WERI-Rb-1 (cell line): ENCODE data around the gene ZSCAN31.

ENCODE experiments used
- DNase-seq: peaks from one replicate; pipeline ENCODE4 v3.0.0-alpha.2; 2020
- H3K27ac ChIP-seq: fragments of 250-450 bp; sonication (Bioruptor Pico); 2 replicates; pipeline ENCODE4 v1.5.1; 2020; ENCODE audit warnings: mild to moderate bottlenecking, moderate library complexity
- H3K27me3 ChIP-seq: fragments of 250-450 bp; sonication (Bioruptor Pico); 2 replicates; pipeline ENCODE4 v1.5.1; 2021; ENCODE audit warnings: mild to moderate bottlenecking, low read depth, moderate library complexity; ENCODE audit not compliant: insufficient read depth, severe bottlenecking
- H3K36me3 ChIP-seq: fragments of 250-450 bp; sonication (Bioruptor Pico); 2 replicates; pipeline ENCODE4 v1.5.1; 2020; ENCODE audit warnings: mild to moderate bottlenecking, moderate library complexity
- H3K4me3 ChIP-seq: 2 replicates; pipeline ENCODE4 v1.5.1; 2011; ENCODE audit warnings: low read depth, mild to moderate bottlenecking, control low read depth, low read length
- H3K9me3 ChIP-seq: fragments of 250-450 bp; sonication (Bioruptor Pico); 2 replicates; pipeline ENCODE4 v1.5.1; 2021; ENCODE audit warnings: mild to moderate bottlenecking, moderate library complexity; ENCODE audit not compliant: severe bottlenecking
- TF ChIP-seq, protein P1 (sequence below): IDR thresholded peaks from 2 replicates; pipeline ENCODE4 v1.5.1; 2011; ENCODE audit warnings: low read depth, mild to moderate bottlenecking, control low read depth, inconsistent platforms, low read length

The ZSCAN31 gene

GRCh38 chr6:28349892-28350737 is 14.2 kb upstream of the ZSCAN31 start, which contains the start of gene ZKSCAN3:
Gene ZKSCAN3, plus strand, starts transcription at chr6:28349947. Its CDS starts 9,640 bp downstream, at chr6:28359587.
- DNase-seq = peak; percentile 95
- peak within 1 kb of the TSS; percentile 99 for H3K4me3 ChIP-seq
- no peaks in the 10 kb centered on the region for H3K36me3 ChIP-seq
- no peaks in the 10 kb centered on the region for H3K9me3 ChIP-seq
- no peaks in the 10 kb centered on the region for H3K27me3 ChIP-seq
- peak within 1 kb of the TSS; percentile 75 for H3K27ac ChIP-seq
- TF ChIP-seq, protein P1, sequence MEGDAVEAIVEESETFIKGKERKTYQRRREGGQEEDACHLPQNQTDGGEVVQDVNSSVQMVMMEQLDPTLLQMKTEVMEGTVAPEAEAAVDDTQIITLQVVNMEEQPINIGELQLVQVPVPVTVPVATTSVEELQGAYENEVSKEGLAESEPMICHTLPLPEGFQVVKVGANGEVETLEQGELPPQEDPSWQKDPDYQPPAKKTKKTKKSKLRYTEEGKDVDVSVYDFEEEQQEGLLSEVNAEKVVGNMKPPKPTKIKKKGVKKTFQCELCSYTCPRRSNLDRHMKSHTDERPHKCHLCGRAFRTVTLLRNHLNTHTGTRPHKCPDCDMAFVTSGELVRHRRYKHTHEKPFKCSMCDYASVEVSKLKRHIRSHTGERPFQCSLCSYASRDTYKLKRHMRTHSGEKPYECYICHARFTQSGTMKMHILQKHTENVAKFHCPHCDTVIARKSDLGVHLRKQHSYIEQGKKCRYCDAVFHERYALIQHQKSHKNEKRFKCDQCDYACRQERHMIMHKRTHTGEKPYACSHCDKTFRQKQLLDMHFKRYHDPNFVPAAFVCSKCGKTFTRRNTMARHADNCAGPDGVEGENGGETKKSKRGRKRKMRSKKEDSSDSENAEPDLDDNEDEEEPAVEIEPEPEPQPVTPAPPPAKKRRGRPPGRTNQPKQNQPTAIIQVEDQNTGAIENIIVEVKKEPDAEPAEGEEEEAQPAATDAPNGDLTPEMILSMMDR = no peak

DNA sequence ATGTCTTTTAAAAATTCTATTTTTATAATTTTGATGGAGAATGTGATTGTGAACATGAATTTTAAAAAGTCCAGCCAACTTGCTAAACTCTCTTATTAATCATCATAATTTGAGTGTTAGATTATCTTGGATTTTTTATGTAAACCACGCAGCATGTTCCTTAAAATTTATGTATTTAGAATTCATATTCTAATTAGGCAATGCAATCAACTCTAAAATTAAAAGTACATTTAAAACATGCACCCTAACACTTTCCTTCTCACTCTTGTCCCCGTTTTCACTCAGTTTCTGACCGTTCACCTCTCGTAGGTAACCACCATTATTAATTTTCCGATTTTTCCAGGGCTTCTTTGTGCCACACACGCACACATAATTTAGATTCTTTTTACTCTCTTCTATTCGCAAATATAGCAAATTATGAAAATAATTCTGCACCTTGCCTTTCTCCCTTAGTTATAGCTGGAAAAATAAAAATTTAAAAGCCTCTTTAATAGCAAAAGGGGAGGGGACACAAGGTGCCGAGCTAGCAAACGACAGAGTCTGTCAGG is 13.5 kb upstream of the ZSCAN31 start:
- no peak for DNase-seq
- Histone ChIP-seq H3K27ac (peak overlapping the region; percentile 75), H3K27me3 (no peaks in the 10 kb centered on the region), H3K9me3 (no peaks in the 10 kb centered on the region), H3K4me3 (peak overlapping the region; percentile 99), H3K36me3 (no peaks in the 10 kb centered on the region)
- TF ChIP-seq, protein P1 = no peak

DNA sequence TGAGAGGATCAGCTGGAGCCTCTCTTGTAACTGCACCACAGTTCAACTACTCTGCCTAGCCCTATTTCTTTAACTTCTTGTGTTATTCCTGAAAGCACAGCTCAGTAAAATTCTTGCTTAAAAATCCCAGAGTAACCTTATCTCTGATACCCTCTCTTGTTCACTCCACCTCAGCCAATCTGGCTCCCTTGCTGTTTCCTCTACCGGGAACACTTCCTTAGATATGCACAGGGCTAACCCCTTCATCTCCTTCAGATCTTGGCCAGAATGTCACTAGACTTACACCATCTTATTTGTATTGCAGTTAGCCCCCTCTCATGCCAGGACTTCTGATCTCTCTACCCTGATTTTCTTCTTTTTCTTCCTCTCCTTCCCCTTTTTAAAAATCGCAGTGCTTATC is 11.2 kb upstream of the ZSCAN31 start:
- Histone ChIP-seq H3K4me3 (no peak overlapping the region), H3K9me3 (no peaks in the 10 kb centered on the region), H3K27me3 (no peaks in the 10 kb centered on the region), H3K36me3 (no peaks in the 10 kb centered on the region), H3K27ac (no peak overlapping the region)
- TF ChIP-seq, protein P1 = no peak
- DNase-seq = no peak

DNA sequence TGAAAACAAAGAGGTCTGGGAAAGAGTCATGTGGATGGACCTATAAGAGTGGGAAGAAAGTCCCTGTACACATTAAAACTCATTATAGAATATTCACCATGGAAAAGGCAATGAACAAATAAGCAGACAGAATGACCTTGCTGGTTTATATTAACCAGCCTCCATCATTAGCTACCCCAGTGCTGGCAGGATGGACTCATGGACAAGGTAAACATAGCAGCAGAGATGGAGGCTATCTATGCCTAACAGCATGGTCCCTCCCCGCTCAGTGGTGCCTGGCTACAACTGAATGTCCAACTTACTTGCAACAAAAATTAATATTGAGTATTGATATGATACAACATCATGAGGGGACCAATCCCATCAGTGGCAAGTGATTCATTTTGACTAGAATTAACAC is 9.3 kb upstream of the ZSCAN31 start:
- H3K36me3 ChIP-seq = no peaks in the 10 kb centered on the region

GRCh38 chr6:28343898-28344677 is 8.1 kb upstream of the ZSCAN31 start:
- Histone ChIP-seq H3K9me3 (no peaks in the 10 kb centered on the region), H3K36me3 (no peaks in the 10 kb centered on the region), H3K27me3 (no peaks in the 10 kb centered on the region), H3K4me3 (no peak overlapping the region), H3K27ac (no peak overlapping the region)
- TF ChIP-seq, protein P1 = no peak
- no peak for DNase-seq

More for the DNA sequence above, 9.3 kb upstream of the ZSCAN31 start:
- Histone ChIP-seq H3K27ac (no peak overlapping the region), H3K4me3 (no peak overlapping the region), H3K9me3 (no peaks in the 10 kb centered on the region), H3K27me3 (no peaks in the 10 kb centered on the region)
- no peak for DNase-seq
- TF ChIP-seq, protein P1 = no peak
